DMS79 treated with DMSO at 0.1 percent for 48 hours (cell line): Measurements from ENCODE around the gene NPLOC4.

Experiments
- DNase-seq: peaks from one replicate; lab custom pipeline; 2025; lab: John Stamatoyannopoulos, UW

Gene NPLOC4

DNA sequence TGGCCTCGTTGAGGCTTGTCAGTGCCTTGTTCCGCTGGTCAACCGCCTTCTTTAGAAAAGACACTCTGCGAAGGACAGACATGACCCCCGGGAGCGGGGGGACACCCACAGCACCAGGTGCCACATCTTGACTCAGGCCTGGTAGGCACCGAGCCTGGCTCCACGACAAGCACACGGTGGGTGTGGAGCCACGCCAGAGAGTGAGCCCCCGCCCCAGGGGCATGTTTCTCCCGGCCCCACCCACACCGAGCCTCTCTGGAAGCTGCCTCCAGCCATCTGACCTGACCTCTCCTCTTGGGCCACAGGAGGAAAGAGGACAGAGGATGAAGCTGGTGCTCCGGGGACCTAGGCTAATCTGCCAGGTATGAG is 89.3 kb downstream of the NPLOC4 start:
- no peak for DNase-seq

DNA sequence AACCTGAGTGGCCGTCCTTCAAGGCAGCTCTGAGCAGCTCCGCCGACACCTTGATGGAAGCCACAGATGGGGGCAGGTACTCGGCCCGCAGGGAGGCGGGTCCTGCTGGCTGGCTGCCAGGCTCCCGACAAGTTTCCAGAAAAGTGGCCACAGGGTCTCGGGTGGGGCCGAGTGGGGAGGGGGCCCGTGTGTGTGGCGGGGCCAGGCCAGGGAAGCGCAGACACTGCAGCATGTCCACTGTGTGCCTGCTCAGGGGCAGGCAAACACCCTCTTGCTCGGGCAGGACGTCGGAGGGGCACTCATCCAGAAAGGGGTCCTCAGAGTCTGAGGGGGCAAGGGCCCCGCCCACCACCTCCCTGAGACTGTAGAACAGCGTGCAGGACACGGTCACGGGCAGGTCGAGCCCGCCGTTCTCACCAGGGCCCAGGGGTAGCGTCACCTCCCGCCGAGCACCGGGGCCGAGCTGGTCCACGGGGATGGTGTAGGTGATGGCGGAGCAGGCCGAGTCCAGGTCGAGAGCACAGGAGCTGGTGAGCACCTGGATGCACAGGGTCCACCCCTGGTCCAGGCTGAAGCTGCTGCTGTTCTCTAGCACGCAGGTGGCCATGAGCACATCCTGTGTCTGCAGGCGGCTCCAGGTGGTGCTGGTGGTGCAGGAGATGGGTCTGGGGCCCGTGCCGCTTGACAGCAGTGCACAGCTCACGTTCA is 89.9 kb downstream of the NPLOC4 start:
- no peak for DNase-seq

DNA sequence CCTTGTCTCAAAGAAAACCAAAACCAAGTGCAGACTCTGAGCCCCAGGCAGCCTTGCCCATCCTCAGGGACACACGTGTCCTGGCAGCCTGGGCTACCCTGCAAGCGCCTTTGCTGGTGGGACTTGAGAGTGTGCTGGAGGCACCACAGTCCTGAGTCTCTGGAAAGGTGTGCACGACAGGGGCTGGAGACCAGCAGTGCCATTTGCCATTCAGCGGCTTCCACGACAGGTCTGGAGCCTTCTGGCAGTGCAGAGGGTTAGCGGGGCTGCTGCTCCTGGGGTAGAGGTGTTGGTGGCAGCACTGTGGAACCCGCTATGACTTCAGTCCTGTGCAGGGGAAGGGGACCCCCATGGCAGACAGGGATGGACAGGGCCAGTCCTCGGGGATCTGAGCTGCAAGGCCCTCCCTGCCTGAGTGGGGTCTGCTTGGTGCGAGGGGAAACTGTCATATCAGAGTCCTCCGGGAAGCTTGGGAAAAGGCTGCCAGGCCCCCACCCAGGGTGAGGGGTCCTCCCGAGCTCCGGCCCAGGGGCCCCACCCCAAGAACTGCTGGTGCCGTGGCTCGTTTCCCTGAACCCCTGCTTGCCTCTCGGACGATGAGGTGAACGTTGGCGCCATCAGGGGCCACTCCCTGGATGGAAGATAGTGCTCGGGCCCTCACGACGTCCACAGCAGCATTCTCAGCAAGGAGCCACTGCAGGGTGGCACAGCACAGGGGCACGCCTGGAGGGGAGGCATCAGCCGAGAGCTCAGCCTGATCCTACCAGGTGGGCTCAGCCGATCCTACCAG is 91.6 kb downstream of the NPLOC4 start:
- DNase-seq = no peak

DNA sequence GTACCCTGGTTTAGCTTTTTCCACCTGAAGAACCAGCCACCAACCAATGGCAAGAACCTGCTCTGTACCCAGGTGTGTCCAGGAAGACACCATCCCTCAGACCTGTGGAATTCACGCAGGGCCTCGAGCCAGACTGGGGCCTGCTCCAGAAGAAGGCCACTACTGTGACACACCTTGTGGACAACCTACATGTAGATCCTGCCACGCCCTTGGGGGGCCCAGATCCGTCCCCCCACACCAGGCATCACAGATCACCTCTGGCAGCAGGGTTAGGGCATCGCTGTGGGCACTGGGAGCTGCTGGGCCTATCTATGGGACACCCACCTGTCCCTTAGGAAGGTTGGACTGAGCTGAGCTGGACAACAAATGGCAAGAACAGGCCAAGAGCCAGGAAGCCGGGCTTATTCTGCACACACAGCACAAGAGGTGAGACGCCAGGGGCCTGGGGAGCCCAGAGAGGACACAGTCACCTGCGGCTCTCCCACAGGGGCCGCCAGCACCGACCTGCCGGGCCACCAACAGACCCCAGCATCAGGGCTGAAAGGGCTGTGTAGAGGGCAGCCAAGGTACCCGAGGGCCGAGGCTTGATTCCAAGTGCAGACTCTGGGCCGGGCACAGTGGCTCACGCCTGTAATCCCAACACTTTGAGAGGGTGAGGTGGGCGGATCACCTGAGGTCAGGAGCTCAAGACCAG is 92.5 kb downstream of the NPLOC4 start:
- DNase-seq = no peak

DNA sequence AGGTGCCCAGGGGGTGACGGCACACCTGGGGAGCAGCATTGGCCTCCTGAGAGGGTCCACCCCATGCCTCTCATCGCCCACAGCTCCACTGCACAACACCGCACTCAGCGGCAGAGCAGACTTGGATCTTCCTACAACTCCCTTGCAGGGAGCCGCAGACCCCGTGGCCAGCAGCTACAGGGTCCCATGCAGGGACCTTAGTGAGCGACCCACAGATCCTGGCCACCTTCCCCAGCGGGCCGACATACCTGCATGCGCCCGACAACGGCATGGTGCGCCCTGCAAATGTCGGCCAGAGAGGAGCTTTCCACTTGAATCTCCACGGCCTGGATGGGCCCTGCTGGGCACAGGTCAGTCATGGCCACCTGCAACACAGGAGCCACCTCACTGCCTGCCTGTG is 93.2 kb downstream of the NPLOC4 start:
- no peak for DNase-seq

DNA sequence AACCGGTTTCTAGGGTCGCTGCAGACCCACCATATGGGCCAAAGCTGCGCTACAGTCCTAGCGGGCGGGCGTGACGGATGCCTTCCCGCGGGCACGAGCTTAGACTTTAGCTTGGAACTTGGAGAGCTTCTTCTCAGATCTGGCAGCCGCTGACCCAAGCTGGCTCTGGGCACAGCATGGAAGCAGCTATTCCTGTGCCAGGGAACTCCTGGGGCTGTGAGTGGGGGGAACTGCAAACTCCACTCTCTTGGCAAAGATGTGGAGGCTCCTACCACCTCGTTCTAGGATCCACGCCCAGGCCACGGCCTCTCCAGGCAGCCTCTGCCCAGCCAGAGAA is 93.6 kb downstream of the NPLOC4 start:
- no peak for DNase-seq

DNA sequence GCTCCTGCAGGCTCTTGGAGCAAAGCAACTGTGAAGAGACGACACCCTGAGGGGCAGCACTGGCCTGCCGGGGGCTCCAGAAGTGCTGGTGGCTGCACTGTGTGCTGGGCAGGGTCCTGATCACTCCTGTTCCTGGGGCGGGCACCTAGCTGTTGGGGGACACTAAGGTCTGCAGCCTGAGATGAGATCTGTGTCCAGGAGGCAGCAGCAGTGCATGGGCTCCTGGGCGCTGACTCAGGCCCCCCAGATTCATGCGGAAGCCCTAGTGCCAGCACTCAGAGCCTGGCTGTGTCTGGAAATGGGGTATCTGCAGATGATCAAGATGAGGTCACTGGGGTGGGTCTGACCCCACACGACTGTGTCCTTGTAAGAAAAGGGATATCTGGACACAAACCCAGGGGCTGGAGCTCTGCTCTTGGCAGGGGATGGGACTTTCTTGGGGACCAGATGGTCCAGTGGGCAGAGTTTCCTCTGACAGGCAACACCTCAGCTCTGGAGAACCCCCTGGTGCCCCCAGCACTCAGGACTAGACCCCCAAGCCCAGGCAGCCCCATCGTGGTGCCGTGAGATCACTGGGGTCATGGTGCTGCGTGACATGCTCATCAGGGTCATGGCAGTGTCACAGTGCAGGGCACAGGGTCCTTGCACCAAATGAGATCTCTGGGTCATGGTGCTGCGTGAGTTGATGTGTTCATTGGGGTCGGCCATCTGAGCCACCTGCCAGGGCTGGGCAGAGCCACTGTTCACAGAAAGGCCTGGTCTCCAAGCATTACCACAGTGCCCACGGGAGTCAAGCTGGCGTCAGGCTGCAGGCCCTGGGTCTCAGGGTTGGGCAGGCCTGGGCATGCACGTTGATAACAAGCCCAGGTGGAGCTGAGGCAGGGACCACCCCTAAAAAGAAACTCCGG is 94.2 kb downstream of the NPLOC4 start:
- no peak for DNase-seq

DNA sequence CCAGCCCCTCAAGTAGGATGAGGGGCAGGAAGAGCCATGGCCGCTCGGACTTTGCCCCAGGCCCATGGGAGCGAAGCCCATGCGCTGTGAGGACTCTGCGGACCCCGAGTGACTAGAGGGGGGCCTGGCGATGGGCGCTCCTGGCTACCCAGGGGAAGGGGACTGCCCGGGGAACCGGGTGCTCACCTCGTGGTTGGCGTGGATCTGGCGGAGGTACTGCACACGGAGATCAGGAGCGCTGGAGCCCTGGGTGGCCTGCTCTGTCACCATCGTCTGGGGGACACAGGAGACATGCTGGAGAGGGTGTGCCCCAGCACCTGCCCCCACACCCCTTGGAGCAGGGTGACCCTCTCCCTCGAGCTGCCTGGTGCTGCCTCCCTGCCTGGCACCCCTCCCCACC is 95.8 kb downstream of the NPLOC4 start:
- no peak for DNase-seq

DNA sequence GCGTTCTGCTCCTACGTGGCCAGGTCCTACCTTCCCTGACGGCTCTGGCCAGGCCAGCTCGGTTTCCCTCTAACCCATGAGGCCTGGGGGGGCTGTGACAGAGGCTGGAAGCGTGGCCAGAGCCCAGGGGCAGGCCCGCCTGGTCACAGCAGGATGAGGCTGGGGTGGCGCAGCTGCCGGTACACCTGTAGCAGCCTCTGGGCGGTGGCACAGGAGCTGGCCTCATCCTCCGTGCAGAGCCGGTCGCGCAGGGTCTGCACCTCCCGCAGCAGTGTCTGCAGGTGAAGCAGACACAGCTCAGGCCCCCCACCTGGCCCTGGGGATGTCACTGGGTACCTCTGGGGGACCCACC is 96.3 kb downstream of the NPLOC4 start:
- DNase-seq = no peak

DNA sequence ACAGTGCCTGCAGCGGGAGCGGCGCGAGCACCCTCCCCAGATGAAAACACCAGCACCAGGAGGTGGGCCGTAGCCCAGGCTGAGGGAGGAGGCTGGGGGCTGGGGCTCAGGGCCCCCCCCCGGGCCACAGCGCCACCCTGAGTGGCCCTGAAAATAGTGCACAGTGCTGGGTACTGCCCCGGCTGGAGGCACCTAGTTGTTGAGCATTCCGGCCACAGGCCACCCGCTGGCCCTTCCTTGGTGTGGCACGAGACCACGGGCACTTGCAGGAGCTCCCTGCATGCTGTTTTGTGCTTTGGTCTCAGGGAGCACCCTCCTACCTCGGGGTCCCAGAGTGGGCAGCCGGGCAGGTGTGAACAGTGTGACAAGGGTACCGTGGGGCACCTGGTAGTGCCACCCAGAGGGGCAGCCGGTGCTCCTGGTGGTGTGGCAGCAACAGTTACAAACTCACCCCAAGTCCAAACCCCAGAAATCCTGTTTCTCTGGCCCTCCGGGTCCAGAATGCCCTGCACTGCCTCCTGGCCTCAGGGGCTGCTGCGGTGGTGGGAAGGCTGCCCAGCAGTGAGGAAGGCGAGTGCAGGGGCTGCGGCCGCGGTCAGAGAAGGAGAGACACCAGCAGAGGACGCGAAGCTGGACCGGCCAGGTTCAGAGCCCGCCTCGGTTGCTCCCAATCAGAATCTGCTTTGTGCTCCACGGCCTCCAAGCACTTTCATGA is 96.8 kb downstream of the NPLOC4 start:
- DNase-seq = no peak

DNA sequence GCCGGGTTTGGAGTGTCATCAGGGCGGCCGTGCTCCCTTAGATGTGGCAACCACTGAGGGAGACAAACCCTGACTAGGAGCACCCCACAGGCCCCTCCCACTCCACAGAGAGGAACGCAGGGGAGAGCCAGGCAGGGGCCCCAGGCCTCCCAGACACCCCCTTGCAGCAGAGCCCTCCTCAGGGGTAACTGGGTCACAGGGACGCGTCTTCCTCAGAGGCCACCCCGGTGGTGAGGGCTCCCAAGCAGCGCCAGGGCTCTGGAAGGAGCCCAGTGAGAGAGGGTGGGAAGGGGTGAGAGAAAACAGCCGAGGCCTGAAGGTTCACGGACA is 97.4 kb downstream of the NPLOC4 start:
- no peak for DNase-seq

DNA sequence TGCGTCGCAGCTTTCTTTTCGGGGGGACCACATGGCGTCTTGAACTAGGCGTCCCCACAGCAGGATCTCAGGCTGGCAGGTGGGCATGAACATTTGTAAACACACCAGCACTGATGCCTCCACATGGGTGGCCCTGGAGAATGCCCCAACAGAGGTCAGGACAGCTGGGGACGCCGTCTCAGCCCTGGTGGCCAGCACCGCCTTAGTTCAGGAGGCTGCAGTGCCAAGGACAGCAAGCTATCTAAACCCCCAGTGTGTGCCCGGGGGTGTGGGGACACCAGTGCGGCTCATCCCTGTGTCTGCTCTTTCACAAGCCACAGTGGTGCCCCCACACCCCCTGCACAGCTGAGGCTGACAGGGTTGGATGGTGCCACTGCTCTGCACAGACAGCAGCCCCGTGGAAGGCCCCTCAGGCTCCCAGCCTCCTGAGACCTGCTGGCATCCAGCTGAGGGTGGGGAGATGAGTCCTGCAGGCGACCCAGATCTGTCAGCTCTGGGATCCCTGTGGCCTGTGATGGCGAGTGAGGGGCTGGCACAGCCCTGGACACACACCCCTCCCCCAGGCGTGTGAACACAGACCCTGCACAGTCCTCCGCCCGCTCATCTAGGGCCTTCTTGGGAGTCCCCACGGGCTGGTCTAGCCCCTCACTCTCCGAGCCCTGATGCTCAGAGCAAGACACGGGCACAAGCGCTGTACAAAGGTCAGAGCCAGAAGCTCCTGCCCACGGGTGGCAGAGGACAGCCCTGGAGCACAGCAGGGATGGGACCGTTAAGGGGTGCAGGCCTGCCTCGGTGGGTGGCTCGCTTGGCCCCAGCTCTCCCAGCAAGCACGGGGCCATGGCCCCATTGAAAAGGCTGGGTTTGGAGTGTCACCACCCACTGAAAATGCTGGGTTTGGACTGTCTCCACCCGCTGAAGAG is 98.0 kb downstream of the NPLOC4 start:
- no peak for DNase-seq

DNA sequence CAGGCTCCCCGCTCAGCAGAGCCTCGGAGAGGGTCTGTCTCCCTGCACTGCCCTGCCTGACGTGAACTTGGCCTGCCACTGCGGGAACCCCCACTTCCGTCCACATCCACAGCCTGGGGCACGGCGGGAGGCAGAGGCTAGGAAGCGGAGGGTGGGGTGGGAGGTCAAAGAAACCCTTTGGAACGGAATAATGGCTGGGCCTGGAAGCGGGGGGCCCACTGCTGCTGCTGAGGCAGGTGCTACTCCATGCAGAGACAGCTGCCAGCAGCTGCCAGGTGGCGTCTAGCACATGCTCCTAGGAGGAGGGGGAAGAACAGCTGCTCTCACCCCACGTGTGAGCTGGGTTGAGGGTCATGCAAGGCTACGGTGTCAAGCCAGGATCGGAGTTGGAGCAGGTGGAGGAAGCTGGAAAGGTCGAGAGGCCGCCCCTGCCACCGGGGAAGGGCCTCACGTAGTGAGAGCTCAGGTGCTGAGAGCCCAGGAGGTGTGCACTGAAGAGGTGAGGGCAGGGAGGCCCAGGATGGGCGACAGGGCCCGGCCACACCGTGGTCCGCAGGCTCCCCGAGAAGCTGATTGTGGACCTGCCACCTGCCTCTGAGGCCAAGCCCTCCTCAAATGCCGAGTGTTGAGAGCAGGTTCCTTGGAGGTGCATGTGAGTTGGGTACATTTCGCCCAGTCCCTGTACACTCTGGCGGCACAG is 98.9 kb downstream of the NPLOC4 start:
- DNase-seq = peak; percentile 60

DNA sequence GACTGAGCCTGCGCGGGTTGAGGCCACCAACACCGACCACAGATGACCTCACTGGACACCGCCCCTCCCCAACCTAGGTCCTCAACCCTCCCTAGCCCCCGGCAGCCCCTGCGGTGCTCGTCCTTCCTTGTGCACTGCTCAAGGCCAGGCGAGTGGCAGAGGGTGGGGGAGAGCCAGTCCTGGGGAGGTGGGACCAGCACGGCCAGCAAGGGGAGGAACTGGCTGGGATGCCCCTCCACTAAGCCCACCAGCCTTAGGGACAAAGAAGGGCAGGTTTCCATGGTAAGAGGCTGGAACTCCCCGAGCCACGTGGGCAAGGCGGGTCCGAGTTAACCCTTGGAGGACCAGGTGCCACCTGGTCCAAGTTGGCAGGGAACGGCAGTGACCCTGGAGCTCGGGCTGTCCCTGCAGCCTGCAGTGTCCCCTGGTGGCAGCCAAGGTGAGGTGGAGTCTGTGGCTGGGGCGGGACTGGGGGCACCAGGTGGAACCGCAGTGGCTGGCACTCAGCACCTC is 99.5 kb downstream of the NPLOC4 start:
- peak; percentile 54 for DNase-seq

DNA sequence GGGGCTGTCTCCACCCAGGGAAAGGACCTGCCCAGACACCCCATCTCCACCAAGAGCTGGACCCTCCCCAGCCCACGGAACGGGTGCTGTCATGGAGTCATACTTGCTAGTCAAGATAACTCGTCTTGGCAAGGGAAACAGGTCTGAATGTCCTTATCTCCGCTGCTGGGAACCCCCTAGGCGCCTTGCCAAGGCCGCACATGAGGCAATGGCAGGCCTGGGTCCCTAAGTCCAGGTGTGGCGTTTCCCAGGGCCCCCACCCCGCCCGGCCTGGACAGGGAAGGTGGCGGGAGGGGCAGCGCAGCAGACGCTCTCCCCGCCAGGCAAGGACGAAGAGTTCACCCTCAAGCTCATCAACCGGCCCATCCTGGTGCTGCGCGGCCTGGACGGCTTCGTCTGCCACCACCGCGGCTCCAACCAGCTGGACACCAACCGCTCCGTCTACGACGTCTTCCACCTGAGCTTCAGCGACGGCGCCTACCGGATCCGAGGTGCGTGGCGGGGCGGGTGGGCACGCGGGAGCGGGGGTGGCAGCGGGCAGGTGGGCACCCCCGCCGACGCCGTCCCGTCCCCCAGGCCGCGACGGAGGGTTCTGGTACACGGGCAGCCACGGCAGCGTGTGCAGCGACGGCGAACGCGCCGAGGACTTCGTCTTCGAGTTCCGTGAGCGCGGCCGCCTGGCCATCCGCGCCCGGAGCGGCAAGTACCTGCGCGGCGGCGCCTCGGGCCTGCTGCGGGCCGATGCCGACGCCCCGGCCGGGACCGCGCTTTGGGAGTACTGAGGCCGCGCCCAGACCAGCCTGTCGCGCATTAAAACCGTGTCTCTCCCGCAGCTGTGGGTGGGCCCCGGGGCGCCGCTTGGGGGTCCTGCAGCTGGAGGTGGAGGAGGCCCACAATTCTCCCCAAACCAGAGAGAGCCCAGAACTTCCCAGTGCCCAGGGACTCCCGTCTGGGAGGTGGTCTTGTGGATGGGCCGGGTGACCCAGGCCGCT is 100.3 kb downstream of the NPLOC4 start:
- no peak for DNase-seq

DNA sequence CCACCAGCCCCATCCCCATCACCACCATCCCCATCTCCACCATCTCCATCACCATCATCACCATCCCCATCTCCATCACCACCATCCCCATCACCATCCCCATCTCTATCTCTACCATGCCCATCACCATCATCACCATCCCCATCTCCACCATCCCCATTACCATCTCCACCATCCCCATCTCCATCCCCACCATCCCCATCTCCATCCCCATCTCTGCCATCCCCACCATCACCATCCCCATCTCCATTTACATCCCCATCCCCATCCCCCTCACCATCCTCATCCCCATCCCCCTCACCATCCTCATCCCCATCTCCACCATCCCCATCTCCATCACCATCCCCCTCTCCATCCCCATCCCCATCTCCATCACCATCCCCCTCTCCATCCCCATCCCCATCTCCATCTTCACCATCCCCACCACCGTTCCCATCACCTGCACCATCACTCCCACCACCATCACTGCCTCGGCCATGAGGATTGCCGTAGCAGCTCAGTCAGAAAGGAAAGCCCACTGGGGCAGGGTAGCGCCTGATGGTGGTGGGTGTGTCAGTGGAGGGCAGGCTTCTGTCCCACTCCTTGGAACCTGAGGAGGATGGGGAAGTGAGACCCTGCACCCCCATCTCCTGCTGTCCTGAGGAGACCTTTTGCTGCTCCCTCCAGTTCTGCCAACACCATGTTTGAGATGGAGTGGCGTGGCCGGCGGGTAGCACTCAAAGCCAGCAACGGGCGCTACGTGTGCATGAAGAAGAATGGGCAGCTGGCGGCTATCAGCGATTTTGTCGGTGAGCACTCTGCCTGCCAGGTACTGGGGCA is 101.2 kb downstream of the NPLOC4 start:
- DNase-seq = no peak

DNA sequence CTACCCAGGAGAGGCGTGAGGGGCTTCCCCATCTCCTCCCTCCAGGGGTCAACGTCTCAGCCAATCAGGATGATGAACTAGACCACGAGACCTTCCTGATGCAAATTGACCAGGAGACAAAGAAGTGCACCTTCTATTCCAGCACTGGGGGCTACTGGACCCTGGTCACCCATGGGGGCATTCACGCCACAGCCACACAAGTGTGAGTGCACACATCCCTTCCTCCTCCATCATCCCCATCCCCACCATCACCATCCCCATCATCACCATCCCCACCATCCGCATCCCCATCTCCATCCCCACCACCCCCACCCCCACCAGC is 101.9 kb downstream of the NPLOC4 start:
- no peak for DNase-seq
